ENCODE data around the gene ZSWIM5.
"Not testable (repeated sequence)": the region's sequence is repeated elsewhere in the genome, so short reads cannot be mapped to it uniquely, and the experiment has no call there.

ZSWIM5 gene

GRCh38 chr1:45141247-45142003 lies 65.0 kb downstream of the ZSWIM5 start:
- H3K4me3 ChIP-seq (ENCODE audit: low read depth, low read length), result no peak overlapping the region
- TF ChIP-seq CTCF (IDR thresholded peaks at IDR 0.05; ENCODE audit: low read depth, low read length, missing control alignments), result no peak
- no peak overlapping the region for H3K27ac ChIP-seq
- DNase-seq, result no peak
- H3K36me3 ChIP-seq (replicated peaks), result no peaks in the 10 kb centered on the region
- in situ Hi-C loops (cut with HindIII; ENCODE audit: low pct_ligation_motif_present, low sequenced_read_pairs), result no loop called here
- no peaks in the 10 kb centered on the region for H3K27me3 ChIP-seq (replicated peaks)

- Histone ChIP-seq H3K27me3 (replicated peaks) (no peaks in the 10 kb centered on the region), H3K36me3 (replicated peaks) (no peaks in the 10 kb centered on the region), H3K27ac (no peak overlapping the region), H3K4me3 (ENCODE audit: low read depth, low read length) (no peak overlapping the region)
- in situ Hi-C loops (cut with HindIII; ENCODE audit: low pct_ligation_motif_present, low sequenced_read_pairs), result no loop called here
- no peak for TF ChIP-seq CTCF (IDR thresholded peaks at IDR 0.05; ENCODE audit: low read depth, low read length, missing control alignments)
- DNase-seq, result no peak
Observed at GRCh38 chr1:45136984-45137383, 69.4 kb downstream of the ZSWIM5 start.

- no peaks in the 10 kb centered on the region for H3K36me3 ChIP-seq (replicated peaks)
- in situ Hi-C loops (cut with HindIII; ENCODE audit: low pct_ligation_motif_present, low sequenced_read_pairs), result no loop called here
- TF ChIP-seq CTCF (IDR thresholded peaks at IDR 0.05; ENCODE audit: low read depth, low read length, missing control alignments), result no peak
- H3K4me3 ChIP-seq (ENCODE audit: low read depth, low read length), result no peak overlapping the region
- no peaks in the 10 kb centered on the region for H3K27me3 ChIP-seq (replicated peaks)
- DNase-seq, result no peak
- H3K27ac ChIP-seq, result no peak overlapping the region
Observed at GRCh38 chr1:45135316-45135715, 71.1 kb downstream of the ZSWIM5 start.

- in situ Hi-C loops (cut with HindIII; ENCODE audit: low pct_ligation_motif_present, low sequenced_read_pairs), result no loop called here
- no peak overlapping the region for H3K27ac ChIP-seq
- no peaks in the 10 kb centered on the region for H3K27me3 ChIP-seq (replicated peaks)
- H3K36me3 ChIP-seq (replicated peaks), result no peaks in the 10 kb centered on the region
- no peak for TF ChIP-seq CTCF (IDR thresholded peaks at IDR 0.05; ENCODE audit: low read depth, low read length, missing control alignments)
- no peak for DNase-seq
- H3K4me3 ChIP-seq (ENCODE audit: low read depth, low read length), result no peak overlapping the region
Observed at GRCh38 chr1:45134461-45134873, 71.9 kb downstream of the ZSWIM5 start.

- DNase-seq; H3K27ac ChIP-seq; in situ Hi-C loops (cut with HindIII; ENCODE audit: low pct_ligation_motif_present, low sequenced_read_pairs): not testable (repeated sequence)
Observed at GRCh38 chr1:45132719-45133118, 73.7 kb downstream of the ZSWIM5 start.

GRCh38 chr1:45123358-45123757 lies 83.0 kb downstream of the ZSWIM5 start:
- Histone ChIP-seq H3K27ac (no peak overlapping the region), H3K4me3 (ENCODE audit: low read depth, low read length) (no peak overlapping the region), H3K27me3 (replicated peaks) (no peaks in the 10 kb centered on the region), H3K36me3 (replicated peaks) (no peaks in the 10 kb centered on the region)
- no peak for TF ChIP-seq CTCF (IDR thresholded peaks at IDR 0.05; ENCODE audit: low read depth, low read length, missing control alignments)
- in situ Hi-C loops (cut with HindIII; ENCODE audit: low pct_ligation_motif_present, low sequenced_read_pairs), result no loop called here
- no peak for DNase-seq

More at GRCh38 chr1:45132719-45133118, 73.7 kb downstream of the ZSWIM5 start:
- H3K27me3 ChIP-seq (replicated peaks); H3K36me3 ChIP-seq (replicated peaks); H3K4me3 ChIP-seq (ENCODE audit: low read depth, low read length): not testable (repeated sequence)

All from brain microvascular endothelial cell (primary cell).